Large intestine (tissue), 3 donors: ENCODE data around the gene MRPS18A. TPM values are rescaled to one million over a fixed set of nuclear protein-coding genes. Genes with fewer than 3 reads are reported as not detected.

Experiments used
- DNase-seq, 2 donors: peaks; one replicate each; pipeline versions ENCODE4 v3.0.0 to v3.0.0-alpha.2; 2013
- H3K27ac ChIP-seq: one replicate; pipeline ENCODE4 v1.5.1; 2013; ENCODE audit warnings: low read length
- H3K27me3 ChIP-seq: 2 replicates; pipeline ENCODE4 v1.6.1; 2013; ENCODE audit warnings: low read length; ENCODE audit not compliant: control insufficient read depth, insufficient read depth
- H3K36me3 ChIP-seq: 2 replicates; pipeline ENCODE4 v1.6.1; 2013; ENCODE audit warnings: low read length; ENCODE audit not compliant: control insufficient read depth, insufficient read depth
- H3K4me1 ChIP-seq: one replicate; pipeline ENCODE4 v1.6.1; 2013; ENCODE audit warnings: low read length; ENCODE audit not compliant: control insufficient read depth, insufficient read depth
- H3K4me3 ChIP-seq: one replicate; pipeline ENCODE4 v1.5.1; 2013; ENCODE audit warnings: low read length
- H3K9me3 ChIP-seq: one replicate; pipeline ENCODE4 v1.6.1; 2013; ENCODE audit warnings: mild to moderate bottlenecking, low read depth, low read length, moderate library complexity; ENCODE audit not compliant: control insufficient read depth
- WGBS: methylation state at CpG from one replicate; pipeline ENCODE4 v1.1.5; 2013; ENCODE audit warnings: low lambda C conversion rate; ENCODE audit not compliant: insufficient coverage; 5-methylcytosine and 5-hydroxymethylcytosine counted together
- polyA plus RNA-seq: library from polyadenylated mRNA; unstranded; fragments of 120-200 nt; gene quantifications from one replicate; pipeline ENCODE4 v1.2.1, GENCODE V29; 2013

MRPS18A gene
- polyA plus RNA-seq, 1 donor = 46.5 TPM

DNA sequence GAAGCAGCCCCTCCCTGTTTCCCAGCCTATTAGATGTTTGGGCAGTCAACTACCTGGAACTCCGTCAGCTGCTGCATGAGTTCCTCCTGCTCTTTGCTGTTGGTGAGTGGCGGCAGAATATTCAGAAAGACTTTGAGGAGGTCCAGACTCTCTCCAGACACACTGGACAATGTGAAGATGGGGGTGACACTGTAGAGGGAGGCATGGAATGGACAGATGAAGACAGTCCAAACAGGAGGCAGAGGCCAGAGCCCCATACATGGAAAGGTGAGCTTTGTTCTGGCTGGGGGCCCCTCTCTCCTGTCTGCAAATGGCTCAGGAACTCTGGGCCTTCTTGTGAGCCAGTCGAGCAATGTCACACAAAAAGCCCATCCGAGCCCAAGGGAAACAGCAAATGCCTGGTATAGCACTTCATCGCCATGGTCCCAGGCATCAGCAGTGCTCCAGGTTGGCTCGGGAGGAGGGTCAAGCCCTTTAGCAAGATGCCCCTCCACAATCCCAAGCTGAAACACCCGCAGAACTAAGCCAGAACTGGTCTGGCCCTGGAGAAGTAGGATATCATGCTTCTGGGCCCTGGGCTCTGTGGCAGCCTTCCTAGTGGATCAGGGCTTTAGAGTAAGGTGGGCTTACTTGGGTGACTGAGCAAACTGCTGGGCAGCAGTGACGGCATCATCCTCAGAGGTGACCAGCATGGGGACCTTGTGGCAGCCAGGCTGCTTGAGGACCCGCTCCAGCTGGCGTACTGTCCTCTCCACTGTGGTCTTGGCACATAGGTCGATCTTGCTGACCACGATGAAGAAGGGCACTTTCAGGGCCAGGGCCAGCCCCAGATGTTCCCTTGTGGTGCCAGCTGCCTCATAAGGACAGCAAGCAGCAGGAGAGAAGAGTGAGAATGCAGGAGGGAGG lies 63.5 kb downstream of the MRPS18A start:
- Histone ChIP-seq H3K4me3 (no peak overlapping the region), H3K36me3 (peaks cover 58% of the 10 kb centered on the region)

DNA sequence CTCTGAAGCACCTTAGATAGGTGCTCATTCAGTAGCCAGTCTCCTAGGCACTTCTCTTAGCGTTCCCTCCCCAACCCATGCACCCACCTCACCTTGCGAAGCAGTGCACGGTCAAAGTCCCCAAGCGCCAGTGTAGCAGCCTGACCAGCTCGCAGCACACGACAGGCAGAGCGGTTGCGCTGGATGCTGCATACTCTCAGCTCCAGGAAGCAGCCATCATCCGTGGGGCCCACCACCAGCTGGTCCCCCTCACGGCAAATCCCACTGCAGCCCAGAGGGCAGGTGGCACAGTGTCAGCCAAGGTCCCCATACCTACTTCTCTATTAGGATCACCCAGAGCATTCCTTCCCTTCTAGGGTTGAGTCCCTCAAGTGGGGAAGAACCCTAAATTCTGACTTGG lies 65.0 kb downstream of the MRPS18A start:
- Histone ChIP-seq H3K4me1 (peaks cover 7% of the 10 kb centered on the region), H3K4me3 (no peak overlapping the region), H3K36me3 (peaks cover 61% of the 10 kb centered on the region), H3K27ac (no peak overlapping the region), H3K27me3 (no peaks in the 10 kb centered on the region), H3K9me3 (no peaks in the 10 kb centered on the region)
- DNase-seq = no peak
- no CpG with 5 or more reads among the region's 10 CpGs for WGBS

More for the DNA sequence above, 63.5 kb downstream of the MRPS18A start:
- H3K4me1 ChIP-seq = peaks cover 12% of the 10 kb centered on the region
- whole genome bisulfite sequencing = no CpG with 5 or more reads among the region's 12 CpGs
- no peak overlapping the region for H3K27ac ChIP-seq
- no peaks in the 10 kb centered on the region for H3K9me3 ChIP-seq
- no peak for DNase-seq
- no peaks in the 10 kb centered on the region for H3K27me3 ChIP-seq

DNA sequence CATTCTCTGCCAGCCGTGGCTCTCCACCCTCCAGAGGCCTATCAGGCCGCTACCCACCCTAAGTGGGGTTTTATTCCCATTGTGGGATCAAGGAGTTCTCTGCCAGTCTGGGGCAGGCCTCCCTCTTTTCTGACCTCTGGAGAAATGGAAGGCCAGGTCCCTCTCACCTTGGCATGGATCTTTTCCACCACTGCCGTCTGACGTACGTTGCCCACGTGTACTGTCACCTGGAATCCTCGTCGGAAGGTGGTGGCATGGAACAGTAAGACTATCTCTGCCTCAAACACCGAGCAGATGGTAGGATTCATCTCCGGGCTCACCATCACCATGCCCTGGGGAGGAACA lies 65.8 kb downstream of the MRPS18A start:
- Histone ChIP-seq H3K36me3 (peaks cover 61% of the 10 kb centered on the region), H3K9me3 (no peaks in the 10 kb centered on the region), H3K4me1 (peaks cover 1% of the 10 kb centered on the region), H3K27me3 (no peaks in the 10 kb centered on the region), H3K4me3 (no peak overlapping the region), H3K27ac (no peak overlapping the region)
- DNase-seq = no peak
- WGBS = no CpG with 5 or more reads among the region's 10 CpGs

Other genes with a start within 250 kb of the MRPS18A start
- gene DLK2, start 232.2 kb downstream of the MRPS18A start, polyA plus RNA-seq = 2.3 TPM
- gene TJAP1, start 210.2 kb downstream of the MRPS18A start, polyA plus RNA-seq = 43.1 TPM
- 0.49 TPM for gene LRRC73, start 177.4 kb downstream of the MRPS18A start, polyA plus RNA-seq
- gene YIPF3, start 170.9 kb downstream of the MRPS18A start, polyA plus RNA-seq = 108 TPM
- 38.7 TPM for gene POLR1C, start 170.7 kb downstream of the MRPS18A start, polyA plus RNA-seq
- 31.6 TPM for gene XPO5, start 111.8 kb downstream of the MRPS18A start, polyA plus RNA-seq
- 9.2 TPM for gene POLH, start 111.6 kb downstream of the MRPS18A start, polyA plus RNA-seq
- 51.2 TPM for gene GTPBP2, start 58.5 kb downstream of the MRPS18A start, polyA plus RNA-seq
- gene MAD2L1BP, start 52.0 kb downstream of the MRPS18A start, polyA plus RNA-seq = 29.5 TPM
- gene RSPH9, start 42.8 kb downstream of the MRPS18A start, polyA plus RNA-seq = 1.1 TPM
- 198 TPM for gene VEGFA, start 82.4 kb upstream of the MRPS18A start, polyA plus RNA-seq